Skeletal muscle satellite cell (primary cell): ENCODE results near the gene TSHZ2.

Experiments used
- H3K27me3 ChIP-seq: 2 replicates; pipeline ENCODE4 v1.7.0; 2013; ENCODE audit warnings: low read length; ENCODE audit not compliant: control insufficient read depth, insufficient read depth
- H3K36me3 ChIP-seq: 2 replicates; pipeline ENCODE4 v1.7.0; 2013; ENCODE audit warnings: mild to moderate bottlenecking, control low read depth, low read length; ENCODE audit not compliant: insufficient read depth
- H3K4me1 ChIP-seq: 2 replicates; pipeline ENCODE4 v1.7.0; 2013; ENCODE audit warnings: low read length; ENCODE audit not compliant: control insufficient read depth, insufficient read depth
- H3K4me2 ChIP-seq: 2 replicates; pipeline ENCODE4 v1.7.0; 2013; ENCODE audit warnings: mild to moderate bottlenecking, low read length
- H3K4me3 ChIP-seq: 2 replicates; pipeline ENCODE4 v1.7.0; 2013; ENCODE audit warnings: low read length
- H3K9ac ChIP-seq: 2 replicates; pipeline ENCODE4 v1.7.0; 2013; ENCODE audit warnings: mild to moderate bottlenecking, low read depth, low read length, moderate library complexity
- H3K9me3 ChIP-seq: replicated peaks from 2 replicates; pipeline ENCODE4 v1.7.0; 2013; ENCODE audit warnings: mild to moderate bottlenecking, control low read depth, low read length

TSHZ2 gene

DNA sequence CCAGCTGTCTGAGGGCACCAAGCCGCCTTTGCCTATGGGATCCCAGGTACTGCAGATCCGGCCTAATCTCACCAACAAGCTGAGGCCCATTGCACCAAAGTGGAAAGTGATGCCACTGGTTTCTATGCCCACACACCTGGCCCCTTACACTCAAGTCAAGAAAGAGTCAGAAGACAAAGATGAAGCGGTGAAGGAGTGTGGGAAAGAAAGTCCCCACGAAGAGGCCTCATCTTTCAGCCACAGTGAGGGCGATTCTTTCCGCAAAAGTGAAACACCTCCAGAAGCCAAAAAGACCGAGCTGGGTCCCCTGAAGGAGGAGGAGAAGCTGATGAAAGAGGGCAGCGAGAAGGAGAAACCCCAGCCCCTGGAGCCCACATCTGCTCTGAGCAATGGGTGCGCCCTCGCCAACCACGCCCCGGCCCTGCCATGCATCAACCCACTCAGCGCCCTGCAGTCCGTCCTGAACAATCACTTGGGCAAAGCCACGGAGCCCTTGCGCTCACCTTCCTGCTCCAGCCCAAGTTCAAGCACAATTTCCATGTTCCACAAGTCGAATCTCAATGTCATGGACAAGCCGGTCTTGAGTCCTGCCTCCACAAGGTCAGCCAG, 283.0 kb downstream of the TSHZ2 start:
- no peak overlapping the region for H3K9ac ChIP-seq
- H3K36me3 ChIP-seq: no peaks in the 10 kb centered on the region
- H3K4me2 ChIP-seq: no peak overlapping the region
- H3K9me3 ChIP-seq: no peaks in the 10 kb centered on the region
- H3K4me1 ChIP-seq: no peaks in the 10 kb centered on the region
- no peak overlapping the region for H3K4me3 ChIP-seq
- H3K27me3 ChIP-seq: no peaks in the 10 kb centered on the region

DNA sequence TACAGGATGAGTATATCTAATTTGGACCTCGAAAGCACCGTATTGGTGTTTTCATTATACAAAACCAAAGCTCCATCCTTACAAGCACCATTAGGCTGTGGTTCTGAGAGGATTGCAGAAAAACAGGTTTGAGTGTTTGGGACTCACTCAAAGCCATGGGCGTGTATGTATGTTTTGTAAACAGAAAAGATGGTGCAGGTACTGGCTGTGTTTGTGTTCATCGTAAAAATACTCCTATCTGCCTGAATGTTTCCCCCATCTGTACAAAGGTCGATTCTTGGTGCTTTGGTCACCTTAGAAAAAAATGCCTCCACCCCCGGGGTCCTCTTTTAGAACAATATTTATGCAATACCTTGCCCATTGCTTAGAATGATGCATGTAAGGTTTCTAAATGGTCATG, 286.6 kb downstream of the TSHZ2 start:
- H3K9ac ChIP-seq: no peak overlapping the region
- H3K4me2 ChIP-seq: no peak overlapping the region
- H3K36me3 ChIP-seq: no peaks in the 10 kb centered on the region
- H3K27me3 ChIP-seq: no peaks in the 10 kb centered on the region
- no peaks in the 10 kb centered on the region for H3K9me3 ChIP-seq
- H3K4me3 ChIP-seq: no peak overlapping the region
- no peaks in the 10 kb centered on the region for H3K4me1 ChIP-seq

- Histone ChIP-seq H3K9ac (no peak overlapping the region), H3K27me3 (no peaks in the 10 kb centered on the region), H3K4me1 (no peaks in the 10 kb centered on the region), H3K36me3 (no peaks in the 10 kb centered on the region), H3K4me2 (no peak overlapping the region), H3K4me3 (no peak overlapping the region), H3K9me3 (no peaks in the 10 kb centered on the region)
Observed at GRCh38 chr20:53260168-53260567, 288.0 kb downstream of the TSHZ2 start.

DNA sequence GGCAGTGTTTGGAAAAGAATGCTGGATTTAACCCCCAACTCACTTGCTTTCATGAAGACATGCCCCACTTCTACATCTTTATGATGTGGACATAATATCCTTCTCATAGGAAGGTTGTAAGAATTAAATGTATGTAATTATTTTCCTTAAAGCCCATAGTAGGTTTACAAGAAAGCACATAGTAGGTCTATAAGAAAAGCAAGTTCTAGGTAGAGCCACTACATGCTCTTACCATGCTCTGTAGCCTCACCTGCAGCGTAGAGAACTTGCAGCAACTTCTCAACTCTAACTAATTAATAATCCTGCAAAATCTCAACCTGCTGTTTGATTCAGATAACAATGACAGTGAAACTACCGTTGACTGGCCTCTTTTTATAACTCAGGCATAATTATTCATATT, 288.4 kb downstream of the TSHZ2 start:
- Histone ChIP-seq H3K27me3 (no peaks in the 10 kb centered on the region), H3K36me3 (no peaks in the 10 kb centered on the region), H3K4me2 (no peak overlapping the region), H3K9ac (no peak overlapping the region), H3K4me1 (no peaks in the 10 kb centered on the region), H3K4me3 (no peak overlapping the region), H3K9me3 (no peaks in the 10 kb centered on the region)

GRCh38 chr20:53262365-53262764, 290.2 kb downstream of the TSHZ2 start:
- no peaks in the 10 kb centered on the region for H3K27me3 ChIP-seq
- no peaks in the 10 kb centered on the region for H3K4me1 ChIP-seq
- no peaks in the 10 kb centered on the region for H3K36me3 ChIP-seq
- no peak overlapping the region for H3K4me3 ChIP-seq
- no peak overlapping the region for H3K9ac ChIP-seq
- H3K9me3 ChIP-seq: no peaks in the 10 kb centered on the region
- no peak overlapping the region for H3K4me2 ChIP-seq

DNA sequence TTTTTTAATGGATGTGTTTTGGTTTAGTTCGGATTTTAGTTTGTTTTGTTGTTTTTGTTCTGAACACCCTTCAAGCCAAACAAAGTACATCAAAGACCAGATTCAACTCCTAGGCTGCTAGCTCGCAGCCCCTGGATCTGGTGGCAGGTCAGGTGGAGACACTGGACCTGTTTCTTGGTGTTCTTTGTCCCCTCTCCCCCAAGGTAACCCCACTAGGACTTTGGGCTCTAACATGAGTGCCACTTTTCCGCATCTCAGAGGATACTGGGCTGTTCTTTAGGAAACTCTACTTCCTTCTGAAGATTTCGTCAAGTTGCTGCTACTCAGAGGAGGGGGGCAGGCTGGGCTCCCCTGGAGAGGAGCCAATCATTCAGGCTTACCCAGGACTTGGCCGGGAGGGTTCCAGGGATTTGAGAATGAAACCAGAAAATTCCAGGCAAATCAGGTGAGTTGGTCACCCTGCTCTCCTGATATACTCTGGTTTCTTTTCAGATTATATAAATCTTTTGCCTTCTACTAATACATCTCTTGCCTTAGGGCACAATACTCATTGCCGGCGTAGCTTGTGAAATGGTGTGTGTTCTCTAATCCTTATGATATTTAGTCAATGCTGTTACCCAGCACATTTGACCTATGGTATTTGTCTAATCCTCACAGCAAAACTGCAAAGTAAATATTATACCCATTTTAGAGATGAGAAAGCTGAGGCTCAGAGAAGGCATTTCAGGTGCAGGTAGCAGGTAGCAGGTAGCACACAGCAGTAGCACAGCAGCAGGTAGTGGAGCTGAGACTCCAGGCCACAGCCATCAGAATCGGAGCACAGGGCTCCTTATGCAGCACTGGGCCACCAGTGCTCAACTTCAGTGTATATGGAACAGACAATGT, 291.6 kb downstream of the TSHZ2 start:
- Histone ChIP-seq H3K4me3 (no peak overlapping the region), H3K4me2 (no peak overlapping the region), H3K36me3 (no peaks in the 10 kb centered on the region), H3K9me3 (no peaks in the 10 kb centered on the region), H3K27me3 (no peaks in the 10 kb centered on the region), H3K4me1 (no peaks in the 10 kb centered on the region), H3K9ac (no peak overlapping the region)

GRCh38 chr20:53264604-53265003, 292.4 kb downstream of the TSHZ2 start:
- no peaks in the 10 kb centered on the region for H3K9me3 ChIP-seq
- H3K27me3 ChIP-seq: no peaks in the 10 kb centered on the region
- no peaks in the 10 kb centered on the region for H3K4me1 ChIP-seq
- H3K9ac ChIP-seq: no peak overlapping the region
- H3K36me3 ChIP-seq: no peaks in the 10 kb centered on the region
- H3K4me3 ChIP-seq: no peak overlapping the region
- H3K4me2 ChIP-seq: no peak overlapping the region

GRCh38 chr20:53265304-53265875, 293.2 kb downstream of the TSHZ2 start:
- Histone ChIP-seq H3K4me2 (no peak overlapping the region), H3K9ac (no peak overlapping the region), H3K9me3 (no peaks in the 10 kb centered on the region), H3K4me3 (no peak overlapping the region), H3K4me1 (no peaks in the 10 kb centered on the region), H3K27me3 (no peaks in the 10 kb centered on the region), H3K36me3 (no peaks in the 10 kb centered on the region)

DNA sequence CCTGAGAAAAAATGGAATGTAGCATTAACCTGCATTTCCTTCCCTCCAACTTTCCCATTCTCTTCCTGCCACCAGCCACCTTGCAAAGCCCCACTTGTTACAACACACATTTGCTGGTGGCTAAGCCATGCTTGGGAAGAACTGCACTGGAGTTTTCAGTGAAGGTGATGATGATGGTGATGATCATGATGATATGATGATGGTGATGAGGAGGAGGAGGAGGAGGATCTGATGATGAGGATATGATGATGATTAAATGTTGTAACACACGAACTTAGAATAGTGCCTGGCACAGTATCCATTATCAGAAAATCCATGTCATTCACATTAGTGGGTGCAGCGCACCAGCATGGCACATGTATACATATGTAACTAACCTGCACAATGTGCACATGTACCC, 297.2 kb downstream of the TSHZ2 start:
- no peaks in the 10 kb centered on the region for H3K4me1 ChIP-seq
- no peaks in the 10 kb centered on the region for H3K9me3 ChIP-seq
- H3K27me3 ChIP-seq: no peaks in the 10 kb centered on the region
- no peak overlapping the region for H3K9ac ChIP-seq
- no peak overlapping the region for H3K4me3 ChIP-seq
- no peaks in the 10 kb centered on the region for H3K36me3 ChIP-seq
- no peak overlapping the region for H3K4me2 ChIP-seq

GRCh38 chr20:53270792-53271375, 298.7 kb downstream of the TSHZ2 start:
- H3K4me1 ChIP-seq: no peaks in the 10 kb centered on the region
- no peaks in the 10 kb centered on the region for H3K27me3 ChIP-seq
- H3K36me3 ChIP-seq: no peaks in the 10 kb centered on the region
- no peaks in the 10 kb centered on the region for H3K9me3 ChIP-seq
- no peak overlapping the region for H3K4me3 ChIP-seq
- H3K9ac ChIP-seq: no peak overlapping the region
- no peak overlapping the region for H3K4me2 ChIP-seq

DNA sequence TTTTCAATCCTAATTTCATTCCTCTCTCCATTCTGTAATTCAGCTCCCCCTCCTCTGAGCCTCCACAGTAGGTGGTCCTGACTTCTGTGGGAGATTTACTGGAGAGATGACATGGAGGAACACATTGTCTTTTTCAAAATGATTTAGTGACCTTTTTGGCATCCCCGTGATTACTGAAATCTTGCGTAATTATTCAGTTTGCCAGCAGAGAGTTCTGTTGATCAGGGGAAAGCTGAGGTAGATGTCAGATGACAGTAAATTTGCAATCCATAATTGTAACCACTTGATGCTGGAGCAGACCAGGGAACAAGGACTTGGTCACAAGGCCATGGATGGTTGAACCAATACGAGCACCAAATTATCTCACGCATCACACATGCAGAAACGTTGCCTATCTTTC, 302.2 kb downstream of the TSHZ2 start:
- Histone ChIP-seq H3K4me3 (no peak overlapping the region), H3K9me3 (no peaks in the 10 kb centered on the region), H3K27me3 (no peaks in the 10 kb centered on the region)

More for the DNA sequence above, 302.2 kb downstream of the TSHZ2 start:
- H3K36me3 ChIP-seq: no peaks in the 10 kb centered on the region
- H3K4me2 ChIP-seq: no peak overlapping the region
- no peaks in the 10 kb centered on the region for H3K4me1 ChIP-seq
- H3K9ac ChIP-seq: no peak overlapping the region
